Right lobe of liver (tissue), 6 donors: Measurements from ENCODE around the gene SPOCK2. TPM values are rescaled to one million over a fixed set of nuclear protein-coding genes. Genes with fewer than 3 reads are reported as not detected.

Source experiments
- ATAC-seq, 4 donors: fragments of 200-7000 bp; cut with Tn5 transposase; one replicate each; pipeline ENCODE4 v1.9.1; 2020; ENCODE audit warnings: mild to moderate bottlenecking in 4 of 4, moderate library complexity in 4 of 4
- DNase-seq, 3 donors: peaks; one replicate each; pipeline ENCODE4 v3.0.0-alpha.2; 2020
- H3K27ac ChIP-seq, 3 donors: fragments of 200-600 bp; one replicate each; pipeline ENCODE4 v1.8.0; 2022
- H3K27me3 ChIP-seq, 2 donors: fragments of 200-600 bp; one replicate each; pipeline ENCODE4 v1.8.0; 2022
- H3K36me3 ChIP-seq, 4 donors: fragments of 200-600 bp; sonication (generic) in 1 of 4; one replicate each; pipeline versions ENCODE4 v1.5.1 to v1.8.0; 2017 to 2022; ENCODE audit warnings: control low read depth in 1 of 4
- H3K4me1 ChIP-seq, 4 donors: fragments of 200-600 bp; sonication (generic) in 1 of 4; one replicate each; pipeline versions ENCODE4 v1.5.1 to v1.8.0; 2017 to 2022; ENCODE audit warnings: control low read depth in 1 of 4
- H3K4me3 ChIP-seq, 3 donors: fragments of 200-600 bp; one replicate each; pipeline ENCODE4 v1.8.0; 2022
- H3K9me3 ChIP-seq, 4 donors: fragments of 200-600 bp; sonication (generic) in 1 of 4; one replicate each; pipeline versions ENCODE4 v1.5.1 to v1.8.0; 2017 to 2022; ENCODE audit warnings: control low read depth in 1 of 4
- CTCF ChIP-seq, 4 donors: fragments of 200-600 bp in 3 of 4; fragments of 450-650 bp in 1 of 4; IDR thresholded peaks; one replicate each; pipeline versions ENCODE4 v1.5.1 to v1.8.0; 2016 to 2022; ENCODE audit warnings: antibody characterized with exemption in 4 of 4, mild to moderate bottlenecking in 2 of 4
- POLR2A ChIP-seq: fragments of 450-650 bp; IDR thresholded peaks from one replicate; pipeline ENCODE4 v1.6.1; 2017; ENCODE audit warnings: antibody characterized with exemption, mild to moderate bottlenecking
- WGBS: methylation state at CpG from one replicate; pipeline ENCODE4 v1.1.6; 2018; ENCODE audit warnings: low coverage, low lambda C conversion rate; ENCODE audit not compliant: insufficient coverage; ENCODE audit errors: missing lambda C conversion rate; 5-methylcytosine and 5-hydroxymethylcytosine counted together
- intact Hi-C, 2 donors: fragments of 100-400 bp; cut with DNase I; formaldehyde crosslinking; loops; one replicate each; pipeline versions ENCODE4 v1.11.2 to v1.14.1; 2022
- total RNA-seq, 6 experiments: library from RNA; depleted of rRNA in 2 of 6; stranded (reverse); fragments of >200 nt in 2 of 6; fragmentation: NEBNext Ultra II Directional in 3 of 6; extraction: Animal tissue kit (Norgen Biotek cat#: 25700) in 3 of 6; gene quantifications; one replicate each; pipeline versions ENCODE4 v1.1.0 to v1.2.4, GENCODE V29; 2016 to 2023
- donor health status: DM: no; HTN: yes; CAD: no.
- donor health status: DM: no; HTN: no; CAD: no.
- donor health status: DM: no; HTN: no; CAD: no.
- donor health status: DM: no; HTN: yes; CAD: no.
- donor health status: DM: no; HTN: yes; CAD: no.

The SPOCK2 gene
- total RNA-seq, 6 experiments from 2014 or later = 0.72 to 3.0 (median 1.2) TPM

- peaks cover 0 to 15% (median 3%) of the 10 kb centered on the region in 4 donors for H3K4me1 ChIP-seq
- TF ChIP-seq POLR2A (no peak), CTCF (IDR thresholded peaks at IDR 0.05) (no peak)
- H3K9me3 ChIP-seq = no peaks in the 10 kb centered on the region
- intact Hi-C loops = no loop called here
- H3K27ac ChIP-seq = peak overlapping the region in 1 of 3 donors; percentile 18
- peak; percentile 22 to 42 (median 32) for ATAC-seq
- DNase-seq = peak in 1 of 3 donors; percentile 45
- peaks cover 0 to 14% of the 10 kb centered on the region in 2 donors for H3K27me3 ChIP-seq
- 67% methylated on average over 3 of the region's 61 CpGs for WGBS
- H3K36me3 ChIP-seq = no peaks in the 10 kb centered on the region
- H3K4me3 ChIP-seq = peak overlapping the region; percentile 6 to 39 (median 25)
Measured at GRCh38 chr10:72086466-72087391, 1.6 kb downstream of the SPOCK2 start.

- intact Hi-C loops = no loop called here
- Histone ChIP-seq H3K9me3 (no peaks in the 10 kb centered on the region), H3K27me3 (peaks cover 0 to 14% of the 10 kb centered on the region in 2 donors), H3K36me3 (no peaks in the 10 kb centered on the region), H3K4me3 (no peak overlapping the region), H3K4me1 (peaks cover 0 to 15% (median 3%) of the 10 kb centered on the region in 4 donors), H3K27ac (no peak overlapping the region)
- ATAC-seq = no peak
- TF ChIP-seq CTCF (IDR thresholded peaks at IDR 0.05) = no peak
- 88% methylated on average over 1 of the region's 1 CpG for WGBS
- no peak for DNase-seq
Measured at GRCh38 chr10:72085864-72086465, 2.4 kb downstream of the SPOCK2 start.

GRCh38 chr10:72085166-72085565 lies 3.2 kb downstream of the SPOCK2 start:
- H3K4me3 ChIP-seq = no peak overlapping the region
- TF ChIP-seq POLR2A = no peak
- no peak for TF ChIP-seq CTCF (IDR thresholded peaks at IDR 0.05)
- H3K27ac ChIP-seq = no peak overlapping the region
- peaks cover 0 to 15% (median 3%) of the 10 kb centered on the region in 4 donors for H3K4me1 ChIP-seq
- 100% methylated on average over 1 of the region's 6 CpGs for WGBS
- ATAC-seq (no peak), DNase-seq (no peak)
- no peaks in the 10 kb centered on the region for H3K36me3 ChIP-seq
- no peaks in the 10 kb centered on the region for H3K9me3 ChIP-seq
- intact Hi-C loops = no loop called here
- H3K27me3 ChIP-seq = peaks cover 0 to 14% of the 10 kb centered on the region in 2 donors

GRCh38 chr10:72083790-72084459 lies 4.4 kb downstream of the SPOCK2 start:
- Histone ChIP-seq H3K9me3 (no peaks in the 10 kb centered on the region), H3K4me1 (peaks cover 0 to 14% (median 3%) of the 10 kb centered on the region in 4 donors), H3K4me3 (no peak overlapping the region), H3K36me3 (no peaks in the 10 kb centered on the region), H3K27me3 (peaks cover 0 to 13% of the 10 kb centered on the region in 2 donors), H3K27ac (no peak overlapping the region)
- WGBS = no CpG with 5 or more reads among the region's 16 CpGs
- no peak for ATAC-seq
- TF ChIP-seq POLR2A (no peak), CTCF (IDR thresholded peaks at IDR 0.05) (no peak)
- DNase-seq = no peak
- intact Hi-C loops = no loop called here
